SK-N-MC (cell line): ENCODE data around the gene ETNK1.

Source experiments
- EZH2 ChIP-seq: fragments of 200-600 bp; sonication (generic); IDR thresholded peaks from one replicate; pipeline ENCODE4 v1.6.1; 2017; ENCODE audit warnings: antibody characterized with exemption
- POLR2AphosphoS5 ChIP-seq: IDR thresholded peaks from 2 replicates; pipeline ENCODE4 v1.6.1; 2012; ENCODE audit warnings: mild to moderate bottlenecking, low read depth, low read length, borderline replicate concordance

GRCh38 chr12:22665476-22665875 is 40.5 kb downstream of the ETNK1 start:
- TF ChIP-seq EZH2 (no peak), POLR2AphosphoS5 (no peak)
